ENCODE results near the gene AUH.

Gene AUH

GRCh38 chr9:91193087-91193657 lies 168.5 kb downstream of the AUH start:
- peak overlapping the region; percentile 75 for H3K4me3 ChIP-seq (ENCODE audit: low read length)
- H3K36me3 ChIP-seq (ENCODE audit: control insufficient read depth, insufficient read depth, low read length): no peaks in the 10 kb centered on the region
- H3K27me3 ChIP-seq (ENCODE audit: control insufficient read depth, insufficient read depth, low read length): no peaks in the 10 kb centered on the region
- peaks cover 28% of the 10 kb centered on the region for H3K4me1 ChIP-seq (ENCODE audit: control insufficient read depth, insufficient read depth, low read length)
- H3K9ac ChIP-seq (ENCODE audit: low read length): peak overlapping the region; percentile 50
- peak overlapping the region; percentile 96 for H3K27ac ChIP-seq (ENCODE audit: low read depth, low read length)

GRCh38 chr9:91192381-91193086 lies 169.2 kb downstream of the AUH start:
- peak overlapping the region; percentile 96 for H3K27ac ChIP-seq (ENCODE audit: low read depth, low read length)
- peak overlapping the region; percentile 75 for H3K4me3 ChIP-seq (ENCODE audit: low read length)
- peaks cover 26% of the 10 kb centered on the region for H3K4me1 ChIP-seq (ENCODE audit: control insufficient read depth, insufficient read depth, low read length)
- peak overlapping the region; percentile 50 for H3K9ac ChIP-seq (ENCODE audit: low read length)
- no peaks in the 10 kb centered on the region for H3K27me3 ChIP-seq (ENCODE audit: control insufficient read depth, insufficient read depth, low read length)
- H3K36me3 ChIP-seq (ENCODE audit: control insufficient read depth, insufficient read depth, low read length): no peaks in the 10 kb centered on the region

- no peak overlapping the region for H3K9ac ChIP-seq (ENCODE audit: low read length)
Measured at GRCh38 chr9:91191411-91192380, 170.0 kb downstream of the AUH start.

GRCh38 chr9:91190062-91190461 lies 171.7 kb downstream of the AUH start:
- H3K36me3 ChIP-seq (ENCODE audit: control insufficient read depth, insufficient read depth, low read length): no peaks in the 10 kb centered on the region
- no peaks in the 10 kb centered on the region for H3K27me3 ChIP-seq (ENCODE audit: control insufficient read depth, insufficient read depth, low read length)
- H3K4me1 ChIP-seq (ENCODE audit: control insufficient read depth, insufficient read depth, low read length): peaks cover 14% of the 10 kb centered on the region
- H3K4me3 ChIP-seq (ENCODE audit: low read length): no peak overlapping the region
- H3K9ac ChIP-seq (ENCODE audit: low read length): no peak overlapping the region
- H3K27ac ChIP-seq (ENCODE audit: low read depth, low read length): no peak overlapping the region

More at GRCh38 chr9:91191411-91192380, 170.0 kb downstream of the AUH start:
- Histone ChIP-seq H3K4me3 (ENCODE audit: low read length) (no peak overlapping the region), H3K36me3 (ENCODE audit: control insufficient read depth, insufficient read depth, low read length) (no peaks in the 10 kb centered on the region), H3K27me3 (ENCODE audit: control insufficient read depth, insufficient read depth, low read length) (no peaks in the 10 kb centered on the region), H3K27ac (ENCODE audit: low read depth, low read length) (peak overlapping the region; percentile 96), H3K4me1 (ENCODE audit: control insufficient read depth, insufficient read depth, low read length) (peaks cover 18% of the 10 kb centered on the region)

GRCh38 chr9:91188719-91189590 lies 172.8 kb downstream of the AUH start:
- Histone ChIP-seq H3K27ac (ENCODE audit: low read depth, low read length) (no peak overlapping the region), H3K9ac (ENCODE audit: low read length) (no peak overlapping the region), H3K36me3 (ENCODE audit: control insufficient read depth, insufficient read depth, low read length) (no peaks in the 10 kb centered on the region), H3K4me3 (ENCODE audit: low read length) (no peak overlapping the region), H3K4me1 (ENCODE audit: control insufficient read depth, insufficient read depth, low read length) (peaks cover 9% of the 10 kb centered on the region), H3K27me3 (ENCODE audit: control insufficient read depth, insufficient read depth, low read length) (no peaks in the 10 kb centered on the region)

- Histone ChIP-seq H3K4me1 (ENCODE audit: control insufficient read depth, insufficient read depth, low read length) (peaks cover 6% of the 10 kb centered on the region), H3K9ac (ENCODE audit: low read length) (no peak overlapping the region), H3K4me3 (ENCODE audit: low read length) (no peak overlapping the region), H3K36me3 (ENCODE audit: control insufficient read depth, insufficient read depth, low read length) (no peaks in the 10 kb centered on the region), H3K27me3 (ENCODE audit: control insufficient read depth, insufficient read depth, low read length) (no peaks in the 10 kb centered on the region), H3K27ac (ENCODE audit: low read depth, low read length) (peak overlapping the region; percentile 59)
Measured at GRCh38 chr9:91187965-91188344, 173.8 kb downstream of the AUH start.

GRCh38 chr9:91187311-91187964 lies 174.3 kb downstream of the AUH start:
- H3K27me3 ChIP-seq (ENCODE audit: control insufficient read depth, insufficient read depth, low read length): no peaks in the 10 kb centered on the region
- peaks cover 5% of the 10 kb centered on the region for H3K4me1 ChIP-seq (ENCODE audit: control insufficient read depth, insufficient read depth, low read length)
- no peak overlapping the region for H3K9ac ChIP-seq (ENCODE audit: low read length)
- H3K36me3 ChIP-seq (ENCODE audit: control insufficient read depth, insufficient read depth, low read length): no peaks in the 10 kb centered on the region
- H3K4me3 ChIP-seq (ENCODE audit: low read length): no peak overlapping the region
- H3K27ac ChIP-seq (ENCODE audit: low read depth, low read length): peak overlapping the region; percentile 59

- Histone ChIP-seq H3K36me3 (ENCODE audit: control insufficient read depth, insufficient read depth, low read length) (no peaks in the 10 kb centered on the region), H3K27ac (ENCODE audit: low read depth, low read length) (no peak overlapping the region), H3K27me3 (ENCODE audit: control insufficient read depth, insufficient read depth, low read length) (no peaks in the 10 kb centered on the region), H3K4me3 (ENCODE audit: low read length) (no peak overlapping the region), H3K4me1 (ENCODE audit: control insufficient read depth, insufficient read depth, low read length) (no peaks in the 10 kb centered on the region), H3K9ac (ENCODE audit: low read length) (no peak overlapping the region)
Measured at GRCh38 chr9:91186632-91187108, 175.0 kb downstream of the AUH start.

GRCh38 chr9:91185193-91185886 lies 176.4 kb downstream of the AUH start:
- Histone ChIP-seq H3K4me3 (ENCODE audit: low read length) (no peak overlapping the region), H3K4me1 (ENCODE audit: control insufficient read depth, insufficient read depth, low read length) (no peaks in the 10 kb centered on the region), H3K27ac (ENCODE audit: low read depth, low read length) (no peak overlapping the region), H3K9ac (ENCODE audit: low read length) (no peak overlapping the region), H3K36me3 (ENCODE audit: control insufficient read depth, insufficient read depth, low read length) (no peaks in the 10 kb centered on the region), H3K27me3 (ENCODE audit: control insufficient read depth, insufficient read depth, low read length) (no peaks in the 10 kb centered on the region)

- Histone ChIP-seq H3K9ac (ENCODE audit: low read length) (no peak overlapping the region), H3K36me3 (ENCODE audit: control insufficient read depth, insufficient read depth, low read length) (no peaks in the 10 kb centered on the region), H3K4me3 (ENCODE audit: low read length) (no peak overlapping the region), H3K27ac (ENCODE audit: low read depth, low read length) (no peak overlapping the region), H3K27me3 (ENCODE audit: control insufficient read depth, insufficient read depth, low read length) (no peaks in the 10 kb centered on the region), H3K4me1 (ENCODE audit: control insufficient read depth, insufficient read depth, low read length) (no peaks in the 10 kb centered on the region)
Measured at GRCh38 chr9:91182429-91183225, 179.1 kb downstream of the AUH start.

Data from rectal smooth muscle tissue (tissue), 1 donor.